ENCODE measurements around the gene MCM7.

The MCM7 gene

DNA sequence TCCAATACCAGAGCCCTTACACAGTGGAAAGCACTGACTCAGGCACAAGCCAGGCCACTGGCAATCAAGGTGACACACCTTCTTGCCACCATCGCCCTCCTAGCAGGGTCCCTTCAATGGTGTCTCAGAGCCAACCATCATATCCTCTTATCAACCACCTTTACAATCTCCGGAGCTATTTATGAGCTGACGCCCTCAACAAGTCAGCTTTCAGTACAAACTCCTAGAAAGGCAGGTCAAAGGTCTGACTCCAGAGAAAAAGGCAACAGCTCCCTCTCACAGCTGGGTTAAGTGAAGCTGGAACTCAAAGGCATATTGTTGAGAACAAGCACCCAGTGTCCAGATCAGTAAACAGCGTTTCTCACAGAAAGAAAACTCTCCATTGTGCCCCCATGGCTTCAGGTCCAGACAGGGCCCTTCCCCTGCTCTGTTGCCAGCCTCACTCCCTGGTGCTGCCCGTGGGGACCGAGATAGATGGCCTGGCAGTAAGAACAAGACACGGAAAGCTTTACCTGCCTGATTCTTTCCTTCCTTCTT, 22.1 kb downstream of the MCM7 start:
- Histone ChIP-seq H3K27me3 (replicated peaks) (no peaks in the 10 kb centered on the region), H3K4me3 (ENCODE audit: low read depth, low read length) (no peak overlapping the region), H3K27ac (no peak overlapping the region), H3K36me3 (replicated peaks) (peaks cover 42% of the 10 kb centered on the region)
- TF ChIP-seq, protein P1, sequence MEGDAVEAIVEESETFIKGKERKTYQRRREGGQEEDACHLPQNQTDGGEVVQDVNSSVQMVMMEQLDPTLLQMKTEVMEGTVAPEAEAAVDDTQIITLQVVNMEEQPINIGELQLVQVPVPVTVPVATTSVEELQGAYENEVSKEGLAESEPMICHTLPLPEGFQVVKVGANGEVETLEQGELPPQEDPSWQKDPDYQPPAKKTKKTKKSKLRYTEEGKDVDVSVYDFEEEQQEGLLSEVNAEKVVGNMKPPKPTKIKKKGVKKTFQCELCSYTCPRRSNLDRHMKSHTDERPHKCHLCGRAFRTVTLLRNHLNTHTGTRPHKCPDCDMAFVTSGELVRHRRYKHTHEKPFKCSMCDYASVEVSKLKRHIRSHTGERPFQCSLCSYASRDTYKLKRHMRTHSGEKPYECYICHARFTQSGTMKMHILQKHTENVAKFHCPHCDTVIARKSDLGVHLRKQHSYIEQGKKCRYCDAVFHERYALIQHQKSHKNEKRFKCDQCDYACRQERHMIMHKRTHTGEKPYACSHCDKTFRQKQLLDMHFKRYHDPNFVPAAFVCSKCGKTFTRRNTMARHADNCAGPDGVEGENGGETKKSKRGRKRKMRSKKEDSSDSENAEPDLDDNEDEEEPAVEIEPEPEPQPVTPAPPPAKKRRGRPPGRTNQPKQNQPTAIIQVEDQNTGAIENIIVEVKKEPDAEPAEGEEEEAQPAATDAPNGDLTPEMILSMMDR (IDR thresholded peaks at IDR 0.05; ENCODE audit: low read depth, low read length, missing control alignments) = no peak
- in situ Hi-C loops (cut with HindIII; ENCODE audit: low pct_ligation_motif_present, low sequenced_read_pairs) = loop anchor here (25.0 kb wide), 1 partner anchor 92 kb away; the partner anchor contains the start of gene AZGP1
- no peak for DNase-seq

DNA sequence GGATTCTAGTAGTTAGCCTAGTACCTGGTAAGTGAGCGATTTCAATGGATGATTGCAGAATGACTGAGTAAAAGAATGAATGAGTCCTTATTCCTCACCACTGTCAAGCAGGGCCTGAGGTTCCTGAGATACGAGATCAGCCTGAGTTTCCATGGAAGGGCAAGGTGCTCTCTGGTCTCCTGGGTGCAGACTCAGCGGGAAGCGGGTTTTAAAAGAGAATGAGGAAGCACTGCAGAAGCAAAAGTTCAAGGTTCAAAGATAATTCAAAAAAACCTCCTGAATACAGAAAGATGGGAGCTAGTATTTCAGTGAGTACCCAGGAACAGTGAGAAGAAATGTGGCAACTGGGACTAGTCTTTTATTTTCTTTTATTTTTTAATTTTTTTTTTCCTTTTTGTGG, 24.0 kb downstream of the MCM7 start:
- in situ Hi-C loops (cut with HindIII; ENCODE audit: low pct_ligation_motif_present, low sequenced_read_pairs) = loop anchor here (25.0 kb wide), 1 partner anchor 90 kb away; the partner anchor contains the start of gene AZGP1
- TF ChIP-seq, protein P1 (IDR thresholded peaks at IDR 0.05; ENCODE audit: low read depth, low read length, missing control alignments) = no peak
- DNase-seq = no peak
- Histone ChIP-seq H3K27ac (no peak overlapping the region), H3K36me3 (replicated peaks) (peaks cover 61% of the 10 kb centered on the region), H3K27me3 (replicated peaks) (no peaks in the 10 kb centered on the region), H3K4me3 (ENCODE audit: low read depth, low read length) (no peak overlapping the region)

DNA sequence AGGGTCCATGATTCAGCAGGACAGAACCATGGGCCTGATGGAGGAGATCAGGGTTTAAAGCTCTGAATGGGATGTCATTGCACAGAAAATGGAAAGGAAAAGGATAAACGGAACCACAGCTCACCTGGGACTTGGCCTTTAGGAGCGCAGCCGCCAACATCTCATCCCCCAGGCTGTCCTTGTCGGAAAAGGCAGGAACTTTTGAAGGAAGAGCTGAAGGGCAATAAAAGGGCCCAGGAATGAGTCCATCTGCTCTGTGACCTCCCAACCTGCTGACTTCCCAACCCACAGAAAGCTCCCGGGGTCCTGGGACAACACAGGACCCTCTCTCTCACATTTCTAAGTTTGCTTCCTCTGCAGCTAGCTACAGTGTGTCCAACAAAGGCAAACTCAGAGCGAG, 25.8 kb downstream of the MCM7 start:
- DNase-seq = no peak
- Histone ChIP-seq H3K27ac (no peak overlapping the region), H3K36me3 (replicated peaks) (peaks cover 79% of the 10 kb centered on the region), H3K4me3 (ENCODE audit: low read depth, low read length) (no peak overlapping the region), H3K27me3 (replicated peaks) (no peaks in the 10 kb centered on the region)
- in situ Hi-C loops (cut with HindIII; ENCODE audit: low pct_ligation_motif_present, low sequenced_read_pairs) = loop anchor here (25.0 kb wide), 1 partner anchor 88 kb away; the partner anchor contains the start of gene AZGP1
- TF ChIP-seq, protein P1 (IDR thresholded peaks at IDR 0.05; ENCODE audit: low read depth, low read length, missing control alignments) = no peak

DNA sequence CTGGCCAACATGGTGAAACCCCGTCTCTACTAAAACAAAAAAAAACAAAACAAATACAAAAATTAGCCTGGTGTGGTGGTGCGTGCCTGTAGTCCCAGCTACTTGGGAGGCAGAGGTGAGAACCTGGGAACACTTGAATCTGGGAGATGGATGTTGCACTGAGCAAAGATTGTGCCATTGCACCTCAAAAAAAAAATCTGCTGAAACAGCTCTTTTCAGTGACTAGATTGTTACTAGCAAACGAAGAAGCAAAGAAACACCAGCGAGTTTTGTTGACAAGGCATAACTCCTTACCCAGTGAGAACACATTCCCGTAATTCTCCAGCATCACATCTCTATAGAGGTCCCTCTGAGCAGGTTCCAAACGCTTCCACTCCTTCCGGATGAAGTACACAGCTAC, 26.4 kb downstream of the MCM7 start:
- H3K27me3 ChIP-seq (replicated peaks) = no peaks in the 10 kb centered on the region
- TF ChIP-seq, protein P1 (IDR thresholded peaks at IDR 0.05; ENCODE audit: low read depth, low read length, missing control alignments) = no peak
- H3K36me3 ChIP-seq (replicated peaks) = peaks cover 84% of the 10 kb centered on the region
- in situ Hi-C loops (cut with HindIII; ENCODE audit: low pct_ligation_motif_present, low sequenced_read_pairs) = loop anchor here (25.0 kb wide), 1 partner anchor 88 kb away; the partner anchor contains the start of gene AZGP1
- no peak overlapping the region for H3K27ac ChIP-seq
- no peak overlapping the region for H3K4me3 ChIP-seq (ENCODE audit: low read depth, low read length)
- DNase-seq = no peak

DNA sequence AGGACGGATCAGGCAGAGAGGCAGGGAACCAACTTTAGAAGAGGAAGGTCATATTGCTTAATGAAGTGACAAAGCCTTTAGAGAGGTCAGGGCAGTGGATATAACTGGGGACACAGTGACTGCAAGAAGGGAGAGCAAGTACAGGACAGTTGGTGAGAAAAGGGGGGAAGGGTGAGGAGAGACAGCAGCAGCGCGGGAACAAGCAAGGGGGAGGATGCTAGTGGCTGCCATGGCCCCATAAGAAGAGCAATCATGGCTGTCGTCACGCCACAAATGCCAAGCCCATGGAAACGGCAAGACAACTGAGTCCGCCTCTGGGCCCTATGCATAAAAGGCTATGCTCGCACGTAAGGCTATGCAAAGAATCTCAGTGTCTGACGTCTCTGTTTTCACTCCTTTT, 28.7 kb downstream of the MCM7 start:
- in situ Hi-C loops (cut with HindIII; ENCODE audit: low pct_ligation_motif_present, low sequenced_read_pairs) = no loop called here
- Histone ChIP-seq H3K36me3 (replicated peaks) (peaks cover 89% of the 10 kb centered on the region), H3K4me3 (ENCODE audit: low read depth, low read length) (no peak overlapping the region), H3K27me3 (replicated peaks) (no peaks in the 10 kb centered on the region), H3K27ac (no peak overlapping the region)
- TF ChIP-seq, protein P1 (IDR thresholded peaks at IDR 0.05; ENCODE audit: low read depth, low read length, missing control alignments) = no peak
- no peak for DNase-seq

Measured in brain microvascular endothelial cell (primary cell).